ENCODE results near the gene ATG9B.

ATG9B gene, protein sequence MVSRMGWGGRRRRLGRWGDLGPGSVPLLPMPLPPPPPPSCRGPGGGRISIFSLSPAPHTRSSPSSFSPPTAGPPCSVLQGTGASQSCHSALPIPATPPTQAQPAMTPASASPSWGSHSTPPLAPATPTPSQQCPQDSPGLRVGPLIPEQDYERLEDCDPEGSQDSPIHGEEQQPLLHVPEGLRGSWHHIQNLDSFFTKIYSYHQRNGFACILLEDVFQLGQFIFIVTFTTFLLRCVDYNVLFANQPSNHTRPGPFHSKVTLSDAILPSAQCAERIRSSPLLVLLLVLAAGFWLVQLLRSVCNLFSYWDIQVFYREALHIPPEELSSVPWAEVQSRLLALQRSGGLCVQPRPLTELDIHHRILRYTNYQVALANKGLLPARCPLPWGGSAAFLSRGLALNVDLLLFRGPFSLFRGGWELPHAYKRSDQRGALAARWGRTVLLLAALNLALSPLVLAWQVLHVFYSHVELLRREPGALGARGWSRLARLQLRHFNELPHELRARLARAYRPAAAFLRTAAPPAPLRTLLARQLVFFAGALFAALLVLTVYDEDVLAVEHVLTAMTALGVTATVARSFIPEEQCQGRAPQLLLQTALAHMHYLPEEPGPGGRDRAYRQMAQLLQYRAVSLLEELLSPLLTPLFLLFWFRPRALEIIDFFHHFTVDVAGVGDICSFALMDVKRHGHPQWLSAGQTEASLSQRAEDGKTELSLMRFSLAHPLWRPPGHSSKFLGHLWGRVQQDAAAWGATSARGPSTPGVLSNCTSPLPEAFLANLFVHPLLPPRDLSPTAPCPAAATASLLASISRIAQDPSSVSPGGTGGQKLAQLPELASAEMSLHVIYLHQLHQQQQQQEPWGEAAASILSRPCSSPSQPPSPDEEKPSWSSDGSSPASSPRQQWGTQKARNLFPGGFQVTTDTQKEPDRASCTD

DNA sequence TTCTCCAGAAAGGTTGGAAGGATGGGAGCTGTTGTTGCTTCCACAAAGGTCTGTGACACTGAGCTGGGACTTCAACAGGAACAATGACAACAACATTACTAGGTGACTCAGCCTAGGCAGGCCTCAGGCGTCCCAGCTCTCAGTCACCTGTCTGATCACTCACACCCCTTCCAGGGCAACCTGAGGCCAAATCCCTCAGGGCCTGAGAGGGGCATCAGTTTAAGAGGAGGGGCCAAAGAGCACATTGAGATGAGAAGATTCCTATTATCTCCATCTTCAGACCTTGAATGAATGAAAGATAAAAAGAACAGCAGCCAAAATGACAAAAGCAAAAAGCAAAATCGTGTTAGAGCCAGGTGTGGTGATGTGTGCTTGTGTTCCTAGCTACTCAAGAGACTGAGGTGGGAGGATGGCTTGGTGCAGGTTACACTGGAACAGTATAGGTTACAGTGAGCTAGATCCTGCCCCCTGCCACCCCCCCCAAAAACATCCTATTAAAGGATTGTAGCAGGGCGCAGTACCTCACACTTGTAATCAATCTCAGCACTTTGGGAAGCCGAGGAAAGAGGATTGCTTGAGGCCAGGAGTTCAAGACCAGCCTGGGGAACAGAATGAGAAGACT, at the start of gene ATG9B:
ATG9B (minus strand) TSS at position 60 of the 622 bp plus-strand sequence. CDS start 71 bp downstream, outside the sequence.
- H3K27me3 ChIP-seq (ENCODE audit: insufficient read depth, low read depth, severe bottlenecking): no peaks in the 10 kb centered on the region
- no peak within 1 kb of the TSS for H3K27ac ChIP-seq
- H3K36me3 ChIP-seq: no peaks in the 10 kb centered on the region
- H3K9me3 ChIP-seq (ENCODE audit: severe bottlenecking): no peaks in the 10 kb centered on the region
- DNase-seq: no peak
- H3K4me3 ChIP-seq (ENCODE audit: low read depth, low read length): no peak within 1 kb of the TSS
- TF ChIP-seq, protein P1, sequence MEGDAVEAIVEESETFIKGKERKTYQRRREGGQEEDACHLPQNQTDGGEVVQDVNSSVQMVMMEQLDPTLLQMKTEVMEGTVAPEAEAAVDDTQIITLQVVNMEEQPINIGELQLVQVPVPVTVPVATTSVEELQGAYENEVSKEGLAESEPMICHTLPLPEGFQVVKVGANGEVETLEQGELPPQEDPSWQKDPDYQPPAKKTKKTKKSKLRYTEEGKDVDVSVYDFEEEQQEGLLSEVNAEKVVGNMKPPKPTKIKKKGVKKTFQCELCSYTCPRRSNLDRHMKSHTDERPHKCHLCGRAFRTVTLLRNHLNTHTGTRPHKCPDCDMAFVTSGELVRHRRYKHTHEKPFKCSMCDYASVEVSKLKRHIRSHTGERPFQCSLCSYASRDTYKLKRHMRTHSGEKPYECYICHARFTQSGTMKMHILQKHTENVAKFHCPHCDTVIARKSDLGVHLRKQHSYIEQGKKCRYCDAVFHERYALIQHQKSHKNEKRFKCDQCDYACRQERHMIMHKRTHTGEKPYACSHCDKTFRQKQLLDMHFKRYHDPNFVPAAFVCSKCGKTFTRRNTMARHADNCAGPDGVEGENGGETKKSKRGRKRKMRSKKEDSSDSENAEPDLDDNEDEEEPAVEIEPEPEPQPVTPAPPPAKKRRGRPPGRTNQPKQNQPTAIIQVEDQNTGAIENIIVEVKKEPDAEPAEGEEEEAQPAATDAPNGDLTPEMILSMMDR (IDR thresholded peaks at IDR 0.05; ENCODE audit: low read depth, low read length): no peak

DNA sequence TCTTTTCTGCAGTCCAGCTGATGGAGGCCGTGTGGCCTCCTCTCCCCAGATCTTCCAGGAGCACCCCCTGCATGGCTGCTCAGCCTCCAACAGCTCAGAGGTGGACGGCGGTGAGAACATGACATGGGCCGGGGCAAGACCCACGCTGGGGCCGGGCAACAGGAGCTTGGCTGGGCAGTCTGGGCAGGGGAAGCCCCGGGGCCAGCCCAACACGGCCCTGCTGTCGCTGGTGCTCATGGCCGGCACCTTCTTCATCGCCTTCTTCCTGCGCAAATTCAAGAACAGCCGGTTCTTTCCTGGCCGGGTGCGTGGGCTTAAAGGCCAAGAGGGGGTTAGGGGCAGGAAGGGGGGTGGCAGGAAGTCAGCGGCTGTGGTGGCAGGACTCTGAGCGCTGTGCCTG, 49.7 kb upstream of the ATG9B start:
- no peak overlapping the region for H3K27ac ChIP-seq
- H3K36me3 ChIP-seq: peaks cover 83% of the 10 kb centered on the region
- DNase-seq: no peak

DNA sequence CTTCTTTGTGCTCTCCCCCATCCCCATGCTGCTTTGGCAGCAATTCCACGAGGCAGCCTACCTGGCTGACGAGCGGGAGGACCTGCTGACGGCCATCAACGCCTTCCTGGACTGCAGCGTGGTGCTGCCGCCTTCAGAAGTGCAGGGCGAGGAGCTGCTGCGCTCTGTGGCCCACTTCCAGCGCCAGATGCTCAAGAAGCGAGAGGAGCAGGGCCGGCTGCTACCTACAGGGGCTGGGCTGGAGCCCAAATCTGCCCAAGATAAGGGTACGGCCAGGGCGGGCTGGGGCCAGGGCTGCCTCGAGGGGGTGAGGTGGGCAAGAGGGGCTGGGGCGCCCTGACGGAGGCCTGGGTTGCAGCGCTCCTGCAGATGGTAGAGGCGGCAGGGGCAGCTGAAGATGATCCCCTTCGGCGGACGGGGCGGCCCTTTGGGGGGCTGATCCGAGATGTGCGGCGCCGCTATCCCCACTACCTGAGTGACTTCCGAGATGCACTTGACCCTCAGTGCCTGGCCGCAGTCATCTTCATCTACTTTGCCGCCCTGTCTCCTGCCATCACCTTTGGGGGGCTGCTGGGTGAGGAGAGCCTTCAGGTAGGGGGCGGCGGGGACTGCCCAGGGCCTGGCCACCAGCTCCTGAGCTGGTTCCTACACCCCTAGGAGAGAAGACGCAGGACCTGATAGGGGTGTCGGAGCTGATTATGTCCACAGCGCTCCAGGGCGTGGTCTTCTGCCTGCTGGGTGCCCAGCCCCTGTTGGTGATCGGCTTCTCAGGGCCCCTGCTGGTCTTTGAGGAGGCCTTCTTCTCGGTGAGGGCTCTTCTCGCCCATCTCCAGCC, 47.0 kb upstream of the ATG9B start:
- no peak overlapping the region for H3K27ac ChIP-seq
- H3K27me3 ChIP-seq (ENCODE audit: insufficient read depth, low read depth, severe bottlenecking): no peaks in the 10 kb centered on the region
- no peaks in the 10 kb centered on the region for H3K9me3 ChIP-seq (ENCODE audit: severe bottlenecking)
- no peak overlapping the region for H3K4me3 ChIP-seq (ENCODE audit: low read depth, low read length)
- TF ChIP-seq, protein P1 (IDR thresholded peaks at IDR 0.05; ENCODE audit: low read depth, low read length): no peak
- H3K36me3 ChIP-seq: peaks cover 95% of the 10 kb centered on the region
- DNase-seq: no peak

More for the DNA sequence above, 49.7 kb upstream of the ATG9B start:
- Histone ChIP-seq H3K9me3 (ENCODE audit: severe bottlenecking) (no peaks in the 10 kb centered on the region), H3K27me3 (ENCODE audit: insufficient read depth, low read depth, severe bottlenecking) (no peaks in the 10 kb centered on the region), H3K4me3 (ENCODE audit: low read depth, low read length) (no peak overlapping the region)
- TF ChIP-seq, protein P1 (IDR thresholded peaks at IDR 0.05; ENCODE audit: low read depth, low read length): no peak

DNA sequence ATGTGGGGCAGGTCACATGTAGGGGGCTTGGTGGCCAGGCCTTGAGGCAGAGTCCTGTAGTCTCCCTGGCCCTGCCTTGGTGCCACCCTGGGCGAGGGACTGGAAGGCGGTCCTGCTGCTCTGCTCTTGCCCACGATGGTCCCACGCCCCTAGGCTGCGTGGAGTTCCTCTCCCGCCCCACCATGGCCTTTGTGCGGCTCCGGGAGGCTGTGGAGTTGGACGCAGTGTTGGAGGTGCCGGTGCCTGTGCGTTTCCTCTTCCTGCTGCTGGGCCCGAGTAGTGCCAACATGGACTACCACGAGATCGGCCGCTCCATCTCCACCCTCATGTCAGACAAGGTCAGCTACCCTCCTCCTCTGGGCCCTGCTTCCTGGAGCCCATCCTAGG, 46.3 kb upstream of the ATG9B start:
- Histone ChIP-seq H3K4me3 (ENCODE audit: low read depth, low read length) (no peak overlapping the region), H3K27ac (no peak overlapping the region), H3K9me3 (ENCODE audit: severe bottlenecking) (no peaks in the 10 kb centered on the region), H3K36me3 (peaks cover 89% of the 10 kb centered on the region), H3K27me3 (ENCODE audit: insufficient read depth, low read depth, severe bottlenecking) (no peaks in the 10 kb centered on the region)
- no peak for DNase-seq
- TF ChIP-seq, protein P1 (IDR thresholded peaks at IDR 0.05; ENCODE audit: low read depth, low read length): no peak

Measured in WERI-Rb-1 (cell line).